HG03460 (cell line): Measurements from ENCODE around the gene DOCK6.

Source experiments
- ATAC-seq: cut with Tn5 transposase; IDR thresholded peaks from one replicate; pipeline ENCODE4 v1.9.1; 2021; ENCODE audit not compliant: unreplicated experiment

Gene DOCK6

GRCh38 chr19:11279505-11280236 lies 17.3 kb upstream of the DOCK6 start:
- no peak for ATAC-seq

GRCh38 chr19:11278670-11279069 lies 16.3 kb upstream of the DOCK6 start:
- no peak for ATAC-seq

- no peak for ATAC-seq
These were observed 12.3 kb upstream of the DOCK6 start for GRCh38 chr19:11274533-11275086.

GRCh38 chr19:11273989-11274388 lies 11.7 kb upstream of the DOCK6 start:
- ATAC-seq: no peak

GRCh38 chr19:11273296-11273695 lies 11.0 kb upstream of the DOCK6 start:
- ATAC-seq: no peak

GRCh38 chr19:11269408-11269807 lies 7.1 kb upstream of the DOCK6 start:
- no peak for ATAC-seq

- no peak for ATAC-seq
These were observed 6.5 kb upstream of the DOCK6 start for GRCh38 chr19:11268783-11269267.

- no peak for ATAC-seq
These were observed 5.2 kb upstream of the DOCK6 start for GRCh38 chr19:11267316-11268085.

- no peak for ATAC-seq
These were observed 3.5 kb upstream of the DOCK6 start for GRCh38 chr19:11265785-11266236.

GRCh38 chr19:11265177-11265784 lies 3.0 kb upstream of the DOCK6 start:
- no peak for ATAC-seq

- no peak for ATAC-seq
These were observed 2.3 kb upstream of the DOCK6 start for GRCh38 chr19:11264452-11265176.

- no peak for ATAC-seq
These were observed 1.4 kb upstream of the DOCK6 start for GRCh38 chr19:11263726-11264125.

- no peak for ATAC-seq
These were observed 823 bp downstream of the DOCK6 start for GRCh38 chr19:11261431-11261970.

GRCh38 chr19:11260996-11261395 lies 1.3 kb downstream of the DOCK6 start:
- ATAC-seq: no peak

- ATAC-seq: no peak
These were observed 4.4 kb downstream of the DOCK6 start for GRCh38 chr19:11257846-11258380.

- ATAC-seq: no peak
These were observed 6.1 kb downstream of the DOCK6 start for GRCh38 chr19:11256189-11256588.

- no peak for ATAC-seq
These were observed 7.7 kb downstream of the DOCK6 start for GRCh38 chr19:11254666-11255065.

- no peak for ATAC-seq
These were observed 9.5 kb downstream of the DOCK6 start for GRCh38 chr19:11252665-11253355.

- no peak for ATAC-seq
These were observed 10.5 kb downstream of the DOCK6 start for GRCh38 chr19:11251650-11252314.
